ENCODE results near the gene PTDSS2. TPM values are rescaled to one million over a fixed set of nuclear protein-coding genes. Genes with fewer than 3 reads are reported as not detected.
"Not testable (repeated sequence)": the region's sequence is repeated elsewhere in the genome, so short reads cannot be mapped to it uniquely, and the experiment has no call there.

The PTDSS2 gene
- total RNA-seq, 1 experiment from 2014 or later: 78.1 TPM

- DNase-seq (ENCODE audit: low spot score): no peak
- in situ Hi-C loops (cut with HindIII; ENCODE audit: low sequenced_read_pairs): no loop called here
These were observed 20.7 kb upstream of the PTDSS2 start for GRCh38 chr11:429391-429790.

DNA sequence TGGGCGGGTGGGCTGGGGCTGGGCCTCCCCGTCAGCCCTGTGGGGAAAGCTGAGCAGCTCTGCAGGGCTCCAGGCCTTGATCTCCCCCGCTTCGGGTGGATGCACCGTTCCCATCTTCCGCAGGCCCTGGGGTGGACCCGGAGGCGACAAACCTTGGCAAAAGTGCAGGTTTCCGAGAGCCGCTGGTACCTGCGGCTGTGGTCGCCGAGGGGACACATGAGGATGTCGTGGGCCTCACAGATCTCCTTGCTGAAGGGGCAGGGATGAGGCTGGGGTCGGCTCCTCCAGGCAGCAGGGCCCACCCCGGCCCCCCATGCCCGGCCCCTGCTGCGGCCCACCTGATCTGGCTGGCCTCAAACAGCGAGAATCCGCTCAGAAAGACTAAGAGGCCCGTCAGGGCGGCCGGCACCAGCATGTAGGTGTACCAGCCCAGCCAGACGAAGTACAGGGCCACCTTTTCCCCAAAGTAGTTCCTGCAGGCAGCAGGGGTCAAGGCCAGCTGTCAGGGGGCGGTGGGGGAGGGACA, 20.1 kb upstream of the PTDSS2 start:
- in situ Hi-C loops (cut with HindIII; ENCODE audit: low sequenced_read_pairs): no loop called here
- DNase-seq (ENCODE audit: low spot score): no peak

- in situ Hi-C loops (cut with HindIII; ENCODE audit: low sequenced_read_pairs): no loop called here
- no peak for DNase-seq (ENCODE audit: low spot score)
These were observed 18.2 kb upstream of the PTDSS2 start for GRCh38 chr11:431921-432320.

GRCh38 chr11:432501-433100, 17.5 kb upstream of the PTDSS2 start:
- DNase-seq (ENCODE audit: low spot score): no peak
- in situ Hi-C loops (cut with HindIII; ENCODE audit: low sequenced_read_pairs): no loop called here

- in situ Hi-C loops (cut with HindIII; ENCODE audit: low sequenced_read_pairs): no loop called here
- no peak for DNase-seq (ENCODE audit: low spot score)
These were observed 17.0 kb upstream of the PTDSS2 start for GRCh38 chr11:433111-433510.

DNA sequence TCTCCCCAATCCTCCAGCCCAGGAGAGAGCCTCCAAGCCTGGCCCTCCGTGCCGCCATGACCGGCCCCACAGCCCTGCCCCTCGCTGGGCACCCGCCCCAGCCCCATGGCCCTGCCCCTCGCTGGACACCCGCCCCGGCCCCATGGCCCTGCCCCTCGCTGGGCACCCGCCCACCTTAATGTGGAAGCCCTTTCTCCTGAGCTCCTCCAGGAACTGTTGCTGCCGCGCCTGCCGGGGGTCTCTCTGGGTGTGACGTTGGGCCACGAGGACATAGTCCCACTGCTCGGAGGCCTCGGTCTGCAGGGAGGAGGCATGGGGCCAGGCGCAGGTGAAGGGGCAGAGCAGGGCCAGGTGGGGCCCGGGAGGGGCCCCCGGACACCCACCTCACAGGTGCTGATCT, 16.4 kb upstream of the PTDSS2 start:
- in situ Hi-C loops (cut with HindIII; ENCODE audit: low sequenced_read_pairs): no loop called here

DNA sequence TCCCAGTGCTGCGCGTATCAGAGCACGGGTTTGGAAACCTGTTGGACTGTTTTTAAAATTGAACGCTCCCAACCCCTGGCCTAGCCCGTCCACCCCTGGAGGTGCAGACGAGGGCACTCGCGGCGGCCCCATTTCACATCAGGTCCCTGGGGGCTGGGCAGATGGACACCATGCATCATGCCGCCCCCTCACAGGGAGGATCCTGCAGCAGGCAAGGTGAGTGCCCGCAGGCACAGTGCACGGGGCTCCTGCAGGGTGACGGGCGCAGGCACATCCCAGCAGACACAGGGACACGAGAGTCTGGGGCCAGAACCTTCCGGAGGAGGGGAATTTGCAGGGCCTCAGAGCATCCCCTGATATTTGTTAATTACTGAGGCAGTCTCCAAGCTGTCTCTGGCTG, 15.6 kb upstream of the PTDSS2 start:
- DNase-seq (ENCODE audit: low spot score): no peak
- in situ Hi-C loops (cut with HindIII; ENCODE audit: low sequenced_read_pairs): no loop called here

More for the DNA sequence above, 16.4 kb upstream of the PTDSS2 start:
- no peak for DNase-seq (ENCODE audit: low spot score)

GRCh38 chr11:434999-435740, 14.9 kb upstream of the PTDSS2 start:
- in situ Hi-C loops (cut with HindIII; ENCODE audit: low sequenced_read_pairs): not testable (repeated sequence)

GRCh38 chr11:437228-437870, 12.7 kb upstream of the PTDSS2 start:
- no peak for DNase-seq (ENCODE audit: low spot score)
- in situ Hi-C loops (cut with HindIII; ENCODE audit: low sequenced_read_pairs): no loop called here

More at GRCh38 chr11:434999-435740, 14.9 kb upstream of the PTDSS2 start:
- not testable (repeated sequence) for DNase-seq (ENCODE audit: low spot score)

DNA sequence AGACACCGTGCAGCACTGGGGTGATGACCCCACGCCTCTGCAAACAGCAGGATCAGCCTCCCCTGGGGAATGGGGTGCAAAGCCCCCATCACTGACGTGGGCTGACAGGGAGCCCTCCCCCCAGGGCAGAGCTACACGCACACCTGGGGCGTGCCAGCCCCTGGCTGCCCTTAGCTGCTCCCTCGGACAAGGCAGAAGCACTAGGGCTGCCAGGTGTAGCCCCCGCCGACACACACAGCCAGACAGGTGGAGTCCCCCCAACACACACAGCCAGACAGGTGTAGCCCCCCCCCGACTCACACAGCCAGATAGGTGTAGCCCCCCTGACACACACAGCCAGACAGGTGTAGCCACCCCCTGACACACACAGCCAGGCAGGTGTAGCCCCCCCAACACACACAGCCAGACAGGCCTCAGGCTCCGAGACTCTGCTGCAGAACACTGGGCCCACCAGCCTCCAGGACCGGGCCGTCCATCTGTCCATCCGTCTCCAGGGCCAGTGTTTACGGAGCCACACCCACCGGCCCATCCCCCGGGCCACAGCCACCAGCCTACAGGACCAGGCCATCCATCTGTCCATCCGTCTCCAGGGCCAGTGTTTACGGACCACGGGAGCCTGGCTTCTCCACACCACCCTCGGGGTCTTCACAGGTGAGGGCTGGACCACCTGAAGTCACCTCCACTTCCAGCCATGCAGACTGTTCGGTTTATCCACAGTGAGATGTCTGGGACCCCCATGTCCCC, 11.8 kb upstream of the PTDSS2 start:
- in situ Hi-C loops (cut with HindIII; ENCODE audit: low sequenced_read_pairs): no loop called here
- DNase-seq (ENCODE audit: low spot score): no peak

DNA sequence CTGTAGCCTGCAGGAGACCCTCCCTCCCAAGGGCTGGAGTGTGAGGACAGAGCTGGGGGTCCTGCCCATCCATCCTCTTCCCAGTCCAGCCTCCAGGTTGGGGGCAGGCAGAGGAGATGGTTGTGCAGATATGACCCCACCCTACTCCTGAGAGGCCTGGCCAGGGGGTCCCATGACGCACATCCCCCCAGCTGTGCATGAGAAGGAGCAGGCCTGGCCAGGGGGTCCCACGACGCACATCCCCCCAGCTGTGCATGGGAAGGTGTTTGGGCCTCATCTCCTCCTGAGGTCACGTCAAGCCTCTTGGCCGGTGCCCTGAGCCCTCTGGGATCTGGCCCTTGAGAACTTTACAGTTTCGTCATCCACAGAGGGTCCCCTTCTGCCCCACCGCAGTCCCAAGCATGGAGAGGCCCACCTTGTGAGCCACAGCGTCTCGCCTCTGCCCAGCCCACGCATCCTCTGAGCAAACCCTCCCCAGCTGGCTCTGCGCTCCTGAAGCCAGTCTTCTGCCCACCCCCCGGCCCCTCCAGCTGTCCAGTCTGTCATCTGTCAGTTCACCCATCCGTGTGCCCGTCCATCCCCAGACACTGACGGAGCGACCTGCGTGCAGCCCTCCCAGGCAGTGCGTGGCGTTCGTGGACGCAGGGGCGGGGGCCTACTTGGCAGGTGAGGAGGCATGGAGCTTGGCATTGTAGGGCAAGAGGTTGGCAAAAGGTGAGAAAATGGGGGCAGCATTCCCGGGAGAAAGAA, 10.6 kb upstream of the PTDSS2 start:
- no peak for DNase-seq (ENCODE audit: low spot score)
- in situ Hi-C loops (cut with HindIII; ENCODE audit: low sequenced_read_pairs): no loop called here

GRCh38 chr11:440065-441042, 9.7 kb upstream of the PTDSS2 start:
- in situ Hi-C loops (cut with HindIII; ENCODE audit: low sequenced_read_pairs): no loop called here
- DNase-seq (ENCODE audit: low spot score): no peak

GRCh38 chr11:441043-441417, 9.0 kb upstream of the PTDSS2 start:
- in situ Hi-C loops (cut with HindIII; ENCODE audit: low sequenced_read_pairs): no loop called here
- DNase-seq (ENCODE audit: low spot score): no peak

GRCh38 chr11:441418-442274, 8.4 kb upstream of the PTDSS2 start, which contains the start of gene ANO9:
Gene ANO9 (minus strand): TSS chr11:442011. CDS start chr11:441926, 85 bp downstream.
- in situ Hi-C loops (cut with HindIII; ENCODE audit: low sequenced_read_pairs): no loop called here
- no peak for DNase-seq (ENCODE audit: low spot score)

- in situ Hi-C loops (cut with HindIII; ENCODE audit: low sequenced_read_pairs): no loop called here
These were observed 7.4 kb upstream of the PTDSS2 start for GRCh38 chr11:442611-443081.

GRCh38 chr11:443542-444199, 6.4 kb upstream of the PTDSS2 start:
- in situ Hi-C loops (cut with HindIII; ENCODE audit: low sequenced_read_pairs): no loop called here
- DNase-seq (ENCODE audit: low spot score): no peak

More at GRCh38 chr11:442611-443081, 7.4 kb upstream of the PTDSS2 start:
- no peak for DNase-seq (ENCODE audit: low spot score)
